GM21390 (cell line): ENCODE data around the gene IPCEF1.
"Not testable (repeated sequence)": the region's sequence is repeated elsewhere in the genome, so short reads cannot be mapped to it uniquely, and the experiment has no call there.

ENCODE experiments used
- ATAC-seq: cut with Tn5 transposase; IDR thresholded peaks from one replicate; pipeline ENCODE4 v1.9.1; 2021; ENCODE audit not compliant: unreplicated experiment

IPCEF1 gene

DNA sequence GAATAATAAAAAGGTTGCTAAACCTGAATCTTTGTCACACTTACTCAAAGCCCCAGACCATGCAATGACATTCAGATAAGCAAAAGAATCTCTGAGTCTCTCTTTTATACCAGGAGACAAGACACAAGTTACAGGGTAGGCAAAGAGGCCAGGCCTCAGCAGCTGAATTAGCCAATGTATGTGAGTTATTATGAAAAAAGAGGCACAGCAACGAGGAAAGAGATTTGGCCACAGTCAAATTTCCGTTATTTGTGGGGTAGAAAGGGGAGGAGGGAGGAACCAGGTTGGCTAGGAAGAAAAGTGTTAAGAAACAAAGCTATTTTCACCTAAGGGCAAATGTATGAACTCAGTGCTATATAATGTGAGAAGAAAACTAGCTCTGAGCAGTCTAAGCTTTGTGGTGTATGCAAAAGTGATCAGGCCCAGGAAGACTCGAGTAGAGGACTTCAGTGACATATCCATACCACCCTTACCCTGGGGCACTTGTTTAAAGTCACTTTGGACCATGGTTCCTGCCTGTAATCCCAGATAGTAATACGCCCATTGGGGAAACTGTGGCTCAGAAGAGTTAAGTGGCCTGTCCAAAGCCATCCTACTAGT is 19.1 kb downstream of the IPCEF1 start:
- no peak for ATAC-seq

DNA sequence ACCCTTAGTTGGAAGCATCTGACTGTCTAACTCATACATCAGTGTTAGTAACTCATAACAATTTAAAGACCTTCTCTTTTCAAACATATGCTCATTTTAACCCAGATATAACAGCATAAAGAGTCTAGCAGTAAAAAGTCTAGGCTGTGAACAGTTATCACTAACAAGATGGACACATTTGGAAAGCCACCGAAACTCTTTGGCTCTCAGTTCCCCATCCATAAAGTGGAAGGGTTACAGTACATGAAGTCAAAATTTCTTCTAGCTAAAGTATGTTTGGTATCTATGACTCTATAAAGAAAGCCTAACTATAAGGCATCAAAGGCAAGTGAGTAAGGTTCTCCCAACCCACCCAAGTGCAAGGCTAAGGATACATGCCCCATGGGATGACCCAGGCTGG is 22.5 kb downstream of the IPCEF1 start:
- ATAC-seq, result peak; percentile 59

DNA sequence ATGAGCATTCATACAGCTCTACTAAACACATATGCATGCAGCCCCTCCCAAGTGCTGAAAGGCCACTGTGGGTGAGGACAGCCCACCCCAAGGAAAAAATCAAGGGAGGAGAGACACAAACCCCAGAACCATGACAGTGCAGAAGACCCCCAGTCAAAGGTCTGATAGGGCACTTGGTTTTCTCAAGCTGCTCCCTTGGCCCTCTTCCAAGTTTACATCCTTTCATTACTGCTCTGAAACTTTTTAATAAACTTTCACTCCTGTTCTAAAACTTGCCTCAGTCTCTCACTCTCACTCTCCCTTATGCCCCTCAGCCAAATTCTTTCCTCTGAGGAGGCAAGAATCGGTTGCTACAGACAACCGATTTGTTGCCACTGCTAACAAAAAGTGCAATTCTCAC is 24.9 kb downstream of the IPCEF1 start:
- no peak for ATAC-seq

DNA sequence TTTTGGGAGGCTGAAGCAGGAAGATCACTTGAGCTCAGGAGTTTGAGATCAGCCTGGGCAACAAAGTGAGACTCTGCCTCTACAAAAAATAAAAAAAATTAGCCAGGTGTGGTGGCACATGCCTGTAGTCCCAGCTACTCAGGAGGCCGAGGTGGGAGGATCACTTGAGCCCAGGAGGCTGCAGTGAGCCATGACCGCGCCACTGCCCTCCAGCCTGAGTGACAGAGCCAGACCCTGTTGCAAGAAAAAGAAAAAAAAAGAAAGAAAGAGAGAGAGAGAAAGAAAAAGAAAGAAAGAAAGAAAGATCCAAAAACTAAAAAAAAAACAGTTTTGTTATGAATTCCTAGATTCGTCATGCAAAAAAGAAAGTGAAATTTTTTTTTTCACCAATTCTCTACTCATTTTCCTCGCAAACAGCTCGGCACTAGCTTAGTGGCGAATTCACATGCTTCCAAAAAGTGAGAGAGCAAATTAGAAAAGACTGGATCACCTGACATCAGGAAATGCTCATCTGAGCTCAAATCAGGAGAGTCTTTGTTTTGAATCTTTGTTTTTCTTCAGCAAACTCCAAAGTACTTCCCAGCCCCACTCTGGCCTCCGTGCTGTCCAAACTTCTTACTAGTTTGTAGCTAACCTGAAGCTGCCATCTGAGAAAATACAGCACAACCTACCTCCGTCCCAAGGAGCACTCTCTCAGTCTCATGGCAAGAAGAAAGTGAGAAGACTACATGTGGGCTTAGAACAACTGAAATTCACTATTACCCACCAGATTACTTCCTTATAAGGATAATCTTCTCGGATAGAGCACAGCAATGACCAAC is 27.0 kb downstream of the IPCEF1 start:
- no peak for ATAC-seq

DNA sequence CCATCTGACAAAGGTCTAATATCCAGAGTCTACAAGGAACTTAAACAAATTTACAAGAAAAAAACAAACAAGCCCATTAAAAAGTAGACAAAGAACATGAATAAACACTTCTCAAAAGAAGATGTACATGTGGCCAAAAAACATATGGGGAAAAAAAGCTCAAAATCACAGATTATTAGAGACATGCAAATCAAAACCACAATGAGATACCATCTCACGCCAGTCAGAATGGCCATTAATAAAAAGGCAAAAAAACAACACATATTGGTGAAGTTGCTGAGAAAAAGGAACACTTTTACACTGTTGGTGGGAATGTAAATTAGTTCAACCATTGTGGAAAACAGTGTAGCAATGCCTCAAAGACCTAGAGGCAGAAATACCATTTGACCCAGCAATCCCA is 29.3 kb downstream of the IPCEF1 start:
- ATAC-seq, result not testable (repeated sequence)

DNA sequence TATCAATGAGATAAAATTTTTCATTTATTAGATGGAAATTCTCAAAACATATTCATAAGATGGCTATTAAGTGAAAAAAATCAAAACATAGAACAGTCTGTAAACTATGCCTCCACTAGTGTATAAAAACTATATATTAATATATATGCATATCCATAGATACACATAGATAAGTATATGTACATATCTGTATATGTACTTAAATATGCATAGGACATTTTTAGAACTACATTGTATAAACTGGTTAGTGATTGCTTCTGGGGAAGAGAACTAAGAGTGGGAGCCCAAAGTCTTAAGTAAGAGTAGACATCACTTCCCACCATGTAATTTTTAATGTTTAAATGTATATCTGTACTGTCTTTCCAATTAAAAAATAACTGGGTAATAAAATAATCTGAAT is 31.5 kb downstream of the IPCEF1 start:
- ATAC-seq, result no peak

DNA sequence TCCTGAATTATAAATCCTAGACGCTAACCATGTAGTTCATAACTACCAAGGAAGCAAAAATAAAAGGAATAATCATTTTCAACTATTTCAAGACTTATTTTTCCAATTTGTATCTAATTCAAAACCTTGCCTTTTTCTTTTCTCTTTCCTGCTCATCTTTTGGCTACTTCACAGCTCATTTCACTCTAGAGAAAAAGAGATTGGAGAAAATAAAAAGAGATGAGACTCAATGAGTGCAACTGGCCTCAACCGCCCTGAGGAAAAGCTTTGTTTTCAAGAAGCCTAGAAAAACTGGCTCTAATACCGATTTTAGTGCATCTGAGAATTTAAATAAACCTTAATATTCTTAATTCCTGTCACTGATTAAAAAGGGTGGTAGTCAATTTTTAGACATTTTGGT is 36.4 kb downstream of the IPCEF1 start:
- no peak for ATAC-seq

DNA sequence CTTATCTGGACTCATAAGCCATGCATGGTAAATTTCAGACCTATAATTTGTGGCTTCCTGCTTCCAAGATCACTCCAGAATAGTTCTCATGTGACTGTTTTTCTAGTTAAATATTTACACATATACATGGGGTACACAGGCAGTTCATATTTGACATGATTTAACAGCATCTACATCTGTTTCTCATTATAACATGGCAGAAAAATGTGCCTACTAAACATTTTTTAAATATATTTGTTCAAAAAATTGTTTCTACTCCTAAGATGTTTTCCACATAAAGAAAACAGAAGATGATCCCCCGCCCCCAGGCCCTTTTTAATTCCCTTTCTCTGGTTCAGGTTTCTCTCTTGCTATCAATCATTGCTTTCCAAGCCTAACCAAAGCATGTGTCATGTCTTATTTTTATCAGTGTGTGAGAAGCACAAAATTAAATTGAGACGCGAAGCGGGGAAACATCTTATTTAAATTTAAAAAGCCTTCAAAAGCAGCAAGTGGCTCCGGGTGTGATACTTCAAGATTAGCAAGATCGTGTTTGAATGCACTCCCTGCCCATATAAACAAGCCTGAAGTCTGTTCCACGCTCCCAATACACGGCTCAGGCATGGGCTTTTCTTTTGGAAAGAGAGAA is 37.3 kb downstream of the IPCEF1 start:
- no peak for ATAC-seq

DNA sequence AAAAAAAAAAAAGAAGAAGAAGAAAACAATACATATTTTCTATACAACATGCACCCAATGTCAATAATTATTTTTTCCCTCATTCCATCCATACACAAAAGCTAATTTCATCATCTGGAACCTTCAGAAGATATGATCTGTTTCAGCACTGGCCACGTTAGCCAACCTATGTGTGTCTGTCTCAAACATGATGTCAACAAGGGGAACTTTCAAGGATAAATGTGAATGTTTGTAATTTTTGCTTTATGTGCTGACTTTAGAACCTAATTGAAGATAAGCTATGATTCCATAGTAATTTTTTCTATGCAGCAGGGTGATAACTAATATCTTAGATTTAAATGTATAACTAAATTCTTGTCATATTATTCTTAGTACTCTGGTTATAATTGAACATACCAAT is 37.9 kb downstream of the IPCEF1 start:
- ATAC-seq, result no peak

DNA sequence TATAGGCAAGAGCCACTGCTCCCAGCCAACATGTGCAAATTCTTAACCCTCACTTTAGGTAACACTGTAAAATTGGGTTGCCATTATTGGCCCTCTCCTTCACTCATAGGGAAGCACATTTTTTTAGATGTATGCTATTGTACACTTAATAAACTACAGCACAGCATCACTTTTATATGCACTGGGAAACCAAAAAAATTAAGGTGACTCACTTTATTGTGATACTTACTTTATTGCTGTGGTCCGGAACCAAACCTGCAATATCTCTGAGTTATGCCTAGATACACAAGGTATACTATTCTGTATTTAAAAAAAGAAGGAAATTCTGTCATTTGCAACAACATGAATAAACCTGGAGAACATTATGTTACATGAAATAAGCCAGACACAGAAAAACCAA is 40.5 kb downstream of the IPCEF1 start:
- ATAC-seq, result no peak

DNA sequence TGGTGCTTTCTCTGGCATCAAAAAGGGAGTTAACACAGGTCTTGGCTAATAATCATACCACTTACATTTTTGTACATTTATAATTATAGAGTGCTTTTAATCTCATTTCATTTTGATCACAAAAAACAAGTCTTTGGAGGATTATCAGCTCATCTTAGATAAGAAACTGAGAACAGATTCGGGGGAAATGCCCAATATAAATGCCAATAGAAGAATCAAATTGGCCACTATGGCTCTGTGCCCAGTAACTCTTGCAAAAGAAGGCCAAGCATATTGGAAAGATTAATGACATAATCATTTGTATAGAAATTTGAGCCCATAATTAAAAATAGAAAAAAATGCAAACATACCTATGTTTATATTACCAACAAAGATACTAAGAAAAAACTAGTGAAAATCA is 42.5 kb downstream of the IPCEF1 start:
- no peak for ATAC-seq

DNA sequence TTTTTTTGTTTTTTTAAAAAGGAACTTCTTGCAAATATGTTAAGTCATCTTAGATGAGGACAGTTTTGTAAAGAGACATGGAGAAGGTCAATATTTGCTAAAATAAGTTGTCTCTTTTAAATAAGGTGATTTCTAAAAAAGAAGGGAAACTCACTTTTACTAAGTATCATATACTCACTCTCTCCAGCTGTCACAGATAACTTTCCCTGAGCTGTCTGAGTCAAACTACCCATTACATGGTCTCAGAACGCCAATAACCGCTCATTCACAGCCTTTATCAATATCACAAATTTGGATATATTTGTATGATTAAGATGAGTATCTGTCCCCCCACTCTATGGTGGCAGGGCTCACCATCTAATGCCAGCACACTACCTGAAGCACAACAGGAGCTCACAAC is 47.6 kb downstream of the IPCEF1 start:
- no peak for ATAC-seq

DNA sequence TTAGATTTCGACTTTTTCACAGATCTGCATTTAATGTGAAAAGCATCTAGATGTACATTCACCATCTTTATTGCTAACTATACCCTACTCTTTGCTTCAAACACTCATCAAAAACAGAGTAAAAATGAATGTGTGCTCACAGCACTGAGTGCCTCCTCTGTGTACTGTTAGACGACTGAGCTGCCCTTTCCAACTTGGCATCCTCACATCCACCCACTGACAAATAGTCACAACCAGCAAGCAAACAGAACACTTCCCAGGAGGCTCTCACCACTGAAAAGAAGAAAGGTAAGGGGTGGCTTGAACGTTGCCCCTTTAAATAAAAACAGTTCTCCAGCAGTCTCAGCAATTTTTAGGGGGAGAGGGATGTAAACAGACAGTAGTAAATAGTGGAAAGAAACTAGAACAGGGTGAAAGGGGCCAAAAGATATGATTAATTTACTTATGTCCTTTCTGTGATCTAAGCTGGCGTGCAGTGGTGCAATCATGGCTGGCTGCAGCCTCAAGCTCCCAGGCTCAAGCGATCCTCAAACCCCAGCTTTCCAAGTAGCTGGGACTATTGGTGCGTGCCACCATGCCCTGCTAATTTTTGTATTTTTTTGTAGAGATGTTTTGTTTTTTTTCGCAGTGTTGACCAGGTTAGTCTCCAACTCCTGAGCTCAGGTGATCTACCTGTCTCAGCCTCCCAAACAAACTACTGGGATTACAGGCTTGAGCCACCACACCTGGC is 48.7 kb downstream of the IPCEF1 start:
- no peak for ATAC-seq

DNA sequence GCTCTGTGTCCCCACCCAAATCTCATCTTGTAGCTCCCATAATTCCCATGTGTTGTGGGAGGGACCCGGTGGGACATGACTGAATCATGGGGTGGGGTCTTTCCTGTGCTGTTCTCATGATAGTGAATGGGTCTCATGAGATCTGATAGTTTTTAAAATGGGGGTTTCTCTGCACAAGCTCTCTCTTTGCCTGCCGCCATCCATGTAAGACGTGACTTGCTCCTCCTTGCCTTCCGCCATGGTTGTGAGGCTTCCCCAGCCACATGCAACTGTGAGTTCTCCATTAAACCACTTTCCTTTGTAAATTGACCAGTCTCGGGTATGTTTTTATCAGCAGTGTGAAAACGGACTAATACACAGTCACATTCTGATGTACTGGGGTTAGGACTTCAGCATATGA is 49.5 kb downstream of the IPCEF1 start:
- not testable (repeated sequence) for ATAC-seq

DNA sequence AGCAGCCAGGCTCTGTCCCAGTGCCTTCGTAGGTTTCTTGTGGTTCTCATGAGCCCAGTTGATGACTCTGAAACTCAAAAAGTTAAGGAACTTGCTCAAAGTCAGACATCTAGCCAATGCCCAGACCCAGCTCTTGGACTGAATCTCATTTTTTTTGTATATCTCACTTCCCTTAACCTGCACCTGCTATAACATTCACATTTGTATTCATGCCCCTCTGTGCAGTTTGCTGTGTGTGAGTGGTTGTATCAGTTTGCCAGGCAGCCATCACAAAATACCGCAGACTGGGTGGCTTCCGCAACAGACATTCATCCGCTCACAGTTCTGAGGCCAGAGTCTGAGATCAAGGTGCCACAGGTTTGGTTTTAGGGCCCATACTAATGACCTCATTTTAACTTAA is 49.9 kb downstream of the IPCEF1 start:
- ATAC-seq, result peak; percentile 57

DNA sequence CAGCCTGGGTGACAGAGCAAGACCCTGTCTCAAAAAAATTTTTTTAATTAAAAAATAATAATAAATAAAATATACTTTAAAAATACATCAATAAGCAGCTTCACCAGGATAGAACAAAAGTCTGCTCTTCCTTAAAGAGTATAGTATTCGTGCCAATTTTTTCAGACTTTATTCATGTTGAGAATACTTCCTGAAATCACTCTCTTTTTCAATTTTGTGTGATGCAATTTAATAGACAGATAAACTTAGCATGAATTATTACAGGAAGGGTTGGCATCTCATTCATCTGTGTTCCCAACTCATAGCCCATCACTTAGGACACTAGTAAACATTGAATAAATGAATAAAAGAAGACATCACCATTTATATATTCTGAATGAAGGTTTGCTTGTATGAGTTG is 52.4 kb downstream of the IPCEF1 start:
- ATAC-seq, result no peak

DNA sequence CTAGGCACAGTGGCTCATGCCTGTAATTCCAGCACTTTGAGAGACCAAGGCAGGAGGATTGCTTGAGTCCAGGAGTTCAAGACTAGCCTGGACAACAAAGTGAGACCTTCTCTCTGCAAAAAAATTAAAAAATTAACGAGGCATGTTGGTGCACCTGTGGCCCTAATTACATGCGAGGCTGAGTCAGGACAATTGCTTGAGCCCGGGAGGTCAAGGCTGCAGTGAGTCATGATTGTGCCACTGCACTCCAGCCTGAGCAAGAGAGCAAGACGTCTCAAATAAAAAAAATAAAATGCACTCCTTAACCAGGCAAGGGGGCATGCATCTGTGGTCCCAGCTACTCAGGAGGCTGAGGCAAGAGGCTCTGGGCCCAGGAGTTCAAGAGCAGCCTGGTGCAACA is 53.0 kb downstream of the IPCEF1 start:
- not testable (repeated sequence) for ATAC-seq

DNA sequence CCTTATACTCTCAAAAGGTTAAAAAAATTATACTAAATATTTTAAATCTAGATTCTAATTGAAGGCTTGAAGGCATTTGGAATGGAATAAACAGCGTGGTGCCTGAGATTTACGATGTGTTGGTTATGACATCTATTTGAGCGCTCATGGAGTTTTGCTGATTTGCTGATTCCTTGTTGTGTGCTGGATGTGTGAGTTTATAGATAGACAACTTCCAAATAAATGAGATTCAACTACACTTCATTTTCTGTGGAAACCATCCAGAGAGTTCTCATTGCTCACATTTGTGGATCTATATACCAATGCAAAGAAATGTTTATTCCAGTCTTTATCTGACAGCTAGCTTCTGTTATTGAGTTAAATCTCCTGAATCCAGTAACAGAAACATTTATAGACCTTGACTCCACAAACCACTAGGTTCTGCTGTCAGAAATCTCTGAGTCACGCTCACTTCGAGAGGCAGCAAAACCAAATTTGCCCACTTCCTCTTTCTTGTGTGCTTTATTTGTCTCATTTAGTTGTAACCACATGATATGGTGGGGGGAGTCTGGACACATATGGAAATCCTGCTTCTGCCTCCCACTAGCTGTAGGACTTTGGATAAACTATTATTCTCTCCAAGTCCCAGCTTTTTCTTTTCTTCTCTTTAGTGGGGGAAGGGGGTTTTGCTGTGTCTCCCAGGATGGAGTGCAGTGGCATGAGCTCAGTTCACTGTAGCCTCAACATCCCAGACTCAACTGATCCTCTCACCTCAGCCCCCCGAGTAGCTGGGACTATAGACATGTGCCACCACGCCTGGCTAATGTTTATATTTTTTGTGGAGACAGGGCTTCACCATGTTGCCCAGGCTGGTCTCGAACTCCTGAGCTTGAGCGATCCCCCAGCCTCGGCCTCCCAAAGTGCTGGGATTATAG is 54.5 kb downstream of the IPCEF1 start:
- ATAC-seq, result peak; percentile 88

DNA sequence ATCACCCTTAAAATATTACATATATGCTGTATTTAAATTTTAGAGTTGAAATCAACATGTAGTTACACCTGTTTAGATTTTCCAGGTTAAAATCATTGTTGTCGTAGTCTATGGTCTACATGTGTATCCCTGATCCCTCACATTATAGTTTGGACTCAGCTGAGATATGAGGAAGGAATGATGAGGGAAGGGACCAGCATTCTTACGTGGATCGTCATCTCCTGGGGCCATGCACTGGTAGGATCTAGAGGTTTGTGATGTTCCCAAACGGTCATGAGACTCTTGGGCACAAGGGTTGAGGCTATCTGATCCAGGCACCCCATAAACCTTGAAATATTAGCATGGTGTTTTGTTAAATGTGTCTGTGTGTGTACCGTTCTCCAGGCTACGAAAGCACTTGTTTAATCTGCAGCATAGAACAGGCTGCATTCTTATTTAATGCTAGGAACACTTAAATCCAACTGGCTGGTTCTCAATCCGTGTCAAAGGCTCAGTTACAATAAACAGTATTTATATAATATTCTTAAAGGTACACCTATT is 55.4 kb downstream of the IPCEF1 start:
- no peak for ATAC-seq

DNA sequence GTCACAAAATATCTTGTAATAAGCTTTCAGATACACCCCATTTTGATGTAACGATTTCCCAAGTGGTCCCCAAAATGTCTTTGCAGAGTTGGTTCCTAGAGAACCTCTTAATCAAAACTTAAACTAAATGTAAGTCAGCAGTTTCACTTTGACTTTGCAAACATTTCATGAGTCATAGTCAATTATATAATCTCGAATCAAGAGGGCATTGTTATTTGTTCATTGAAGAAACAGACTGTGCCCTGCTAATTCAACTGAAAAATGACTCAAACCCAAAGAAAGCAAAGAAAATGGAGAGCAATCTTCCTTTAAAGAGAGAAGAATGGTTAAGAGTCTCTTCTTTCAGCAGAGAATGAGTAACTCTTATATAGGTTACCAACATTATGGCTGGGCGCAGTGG is 58.3 kb downstream of the IPCEF1 start:
- ATAC-seq, result peak; percentile 42
